Duodenal mucosa (tissue), 2 donors: ENCODE data around the gene MYG1.

Experiments used
- H3K27ac ChIP-seq: one replicate; pipeline ENCODE4 v1.7.0; 2013; ENCODE audit warnings: low read depth, low read length
- H3K27me3 ChIP-seq, 2 donors: one replicate each; pipeline ENCODE4 v1.7.0; 2013; ENCODE audit warnings: low read length in 2 of 2, control low read depth in 1 of 2; ENCODE audit not compliant: insufficient read depth in 2 of 2, control insufficient read depth in 1 of 2
- H3K36me3 ChIP-seq, 2 donors: one replicate each; pipeline ENCODE4 v1.7.0; 2013; ENCODE audit warnings: low read length in 2 of 2, control low read depth in 1 of 2; ENCODE audit not compliant: insufficient read depth in 2 of 2, control insufficient read depth in 1 of 2
- H3K4me1 ChIP-seq, 2 donors: one replicate each; pipeline ENCODE4 v1.7.0; 2013; ENCODE audit warnings: low read length in 2 of 2, control low read depth in 1 of 2; ENCODE audit not compliant: insufficient read depth in 2 of 2, control insufficient read depth in 1 of 2
- H3K4me3 ChIP-seq, 2 donors: one replicate each; pipeline ENCODE4 v1.7.0; 2013; ENCODE audit warnings: low read length in 2 of 2, low read depth in 1 of 2
- H3K9ac ChIP-seq, 2 donors: one replicate each; pipeline ENCODE4 v1.7.0; 2013; ENCODE audit warnings: low read length in 2 of 2, low read depth in 1 of 2
- H3K9me3 ChIP-seq, 2 donors: one replicate each; pipeline ENCODE4 v1.7.0; 2013; ENCODE audit warnings: low read length in 2 of 2, control low read depth in 1 of 2; ENCODE audit not compliant: control insufficient read depth in 1 of 2

MYG1 gene

GRCh38 chr12:53299454-53300180, at the start of gene MYG1:
MYG1 (plus strand) TSS chr12:53299695; CDS start chr12:53299738, 43 bp downstream.
- Histone ChIP-seq H3K27me3 (no peaks in the 10 kb centered on the region), H3K36me3 (peaks cover 11 to 18% of the 10 kb centered on the region in 2 donors), H3K4me3 (peak within 1 kb of the TSS; percentile 88 to 100), H3K27ac (peak within 1 kb of the TSS; percentile 65), H3K4me1 (peaks cover 18 to 45% of the 10 kb centered on the region in 2 donors), H3K9me3 (no peaks in the 10 kb centered on the region), H3K9ac (peak within 1 kb of the TSS; percentile 77 to 92)

GRCh38 chr12:53251477-53252348, 47.8 kb upstream of the MYG1 start:
- Histone ChIP-seq H3K9me3 (no peaks in the 10 kb centered on the region), H3K36me3 (peaks cover 10 to 16% of the 10 kb centered on the region in 2 donors), H3K4me3 (peak overlapping the region; percentile 74 to 82), H3K4me1 (peaks cover 19% of the 10 kb centered on the region in 2 donors), H3K27me3 (no peaks in the 10 kb centered on the region), H3K9ac (peak overlapping the region; percentile 87 to 96), H3K27ac (peak overlapping the region; percentile 77)

- Histone ChIP-seq H3K4me1 (peaks cover 19% of the 10 kb centered on the region in 2 donors), H3K36me3 (peaks cover 10 to 16% of the 10 kb centered on the region in 2 donors), H3K9ac (peak overlapping the region; percentile 87 to 96), H3K27ac (peak overlapping the region; percentile 77), H3K27me3 (no peaks in the 10 kb centered on the region), H3K4me3 (peak overlapping the region; percentile 74 to 82), H3K9me3 (no peaks in the 10 kb centered on the region)
These were observed 47.1 kb upstream of the MYG1 start for GRCh38 chr12:53252349-53252916.

DNA sequence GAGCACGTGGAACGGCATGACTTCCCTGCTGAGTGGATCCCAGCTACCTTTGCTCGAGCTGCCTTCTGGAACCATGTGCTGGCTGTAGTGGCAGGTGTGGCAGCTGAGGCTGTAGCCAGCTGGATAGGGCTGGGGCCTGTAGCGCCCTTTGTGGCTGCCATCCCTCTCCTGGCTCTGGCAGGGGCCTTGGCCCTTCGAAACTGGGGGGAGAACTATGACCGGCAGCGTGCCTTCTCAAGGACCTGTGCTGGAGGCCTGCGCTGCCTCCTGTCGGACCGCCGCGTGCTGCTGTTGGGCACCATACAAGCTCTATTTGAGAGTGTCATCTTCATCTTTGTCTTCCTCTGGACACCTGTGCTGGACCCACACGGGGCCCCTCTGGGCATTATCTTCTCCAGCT, 46.2 kb upstream of the MYG1 start:
- peaks cover 19% of the 10 kb centered on the region in 2 donors for H3K4me1 ChIP-seq
- no peak overlapping the region for H3K27ac ChIP-seq
- H3K27me3 ChIP-seq = no peaks in the 10 kb centered on the region
- H3K4me3 ChIP-seq = peak overlapping the region; percentile 74 to 82
- H3K9ac ChIP-seq = peak overlapping the region in 1 of 2 donors; percentile 96
- H3K36me3 ChIP-seq = peaks cover 10 to 16% of the 10 kb centered on the region in 2 donors
- H3K9me3 ChIP-seq = no peaks in the 10 kb centered on the region

DNA sequence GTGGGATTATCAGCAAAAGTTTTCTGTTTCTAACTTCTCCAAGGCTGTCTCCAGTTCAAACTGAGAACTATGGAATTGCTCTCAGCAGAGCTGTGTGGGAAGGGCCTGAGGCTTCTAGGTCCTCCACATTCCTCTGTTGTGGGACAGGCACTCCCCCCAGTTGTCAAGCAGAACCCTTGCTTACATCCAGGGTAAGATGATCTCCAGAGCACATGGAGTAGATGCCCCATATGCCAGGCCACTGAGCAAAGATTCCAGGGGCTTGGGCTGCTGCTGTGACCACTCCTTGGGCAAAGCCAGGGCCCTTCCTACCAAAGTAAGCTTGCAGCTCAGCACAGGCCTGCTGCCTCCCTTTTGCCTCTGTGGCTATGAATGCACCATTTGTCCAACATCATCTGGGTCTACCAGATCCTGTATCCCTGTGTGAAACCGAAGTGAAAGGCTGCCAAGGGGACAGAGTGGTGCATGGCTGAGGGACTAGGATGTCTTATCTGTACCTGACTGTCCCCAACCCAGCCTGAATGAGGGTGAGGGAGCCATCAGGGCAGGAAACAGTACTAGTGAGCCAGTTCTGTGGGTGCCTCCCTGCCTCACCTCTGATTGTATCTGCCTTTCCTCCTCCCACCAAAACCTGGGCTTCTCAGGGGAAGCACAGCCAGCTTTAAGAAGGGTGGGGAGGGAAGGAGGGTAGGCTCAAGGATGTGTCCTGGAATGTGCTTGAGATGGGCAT, 44.5 kb upstream of the MYG1 start:
- Histone ChIP-seq H3K36me3 (peaks cover 10 to 16% of the 10 kb centered on the region in 2 donors), H3K9me3 (no peaks in the 10 kb centered on the region), H3K4me1 (peaks cover 19% of the 10 kb centered on the region in 2 donors), H3K4me3 (no peak overlapping the region), H3K27ac (no peak overlapping the region), H3K27me3 (no peaks in the 10 kb centered on the region), H3K9ac (no peak overlapping the region)

DNA sequence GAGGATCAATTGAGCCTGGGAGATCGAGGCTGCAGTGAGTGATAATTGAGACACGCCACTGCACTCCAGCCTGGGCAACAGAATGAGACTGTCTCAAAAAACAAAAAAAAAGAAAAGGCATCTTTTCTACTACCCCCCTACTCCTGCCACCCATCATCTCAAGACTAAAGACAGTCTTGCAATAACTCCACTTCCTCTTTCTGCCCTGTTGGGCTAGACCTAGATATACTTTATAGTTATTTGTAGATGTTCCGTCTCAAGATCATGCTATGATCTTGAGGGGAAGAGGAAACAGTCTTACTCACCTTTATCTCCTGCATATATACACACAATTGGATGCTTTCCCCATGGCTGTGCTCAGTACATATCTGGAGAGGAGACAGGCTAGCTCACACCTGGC, 43.5 kb upstream of the MYG1 start:
- Histone ChIP-seq H3K9me3 (no peaks in the 10 kb centered on the region), H3K4me1 (peaks cover 18% of the 10 kb centered on the region in 2 donors), H3K27me3 (no peaks in the 10 kb centered on the region), H3K27ac (no peak overlapping the region), H3K36me3 (peaks cover 10 to 16% of the 10 kb centered on the region in 2 donors), H3K9ac (no peak overlapping the region), H3K4me3 (no peak overlapping the region)

DNA sequence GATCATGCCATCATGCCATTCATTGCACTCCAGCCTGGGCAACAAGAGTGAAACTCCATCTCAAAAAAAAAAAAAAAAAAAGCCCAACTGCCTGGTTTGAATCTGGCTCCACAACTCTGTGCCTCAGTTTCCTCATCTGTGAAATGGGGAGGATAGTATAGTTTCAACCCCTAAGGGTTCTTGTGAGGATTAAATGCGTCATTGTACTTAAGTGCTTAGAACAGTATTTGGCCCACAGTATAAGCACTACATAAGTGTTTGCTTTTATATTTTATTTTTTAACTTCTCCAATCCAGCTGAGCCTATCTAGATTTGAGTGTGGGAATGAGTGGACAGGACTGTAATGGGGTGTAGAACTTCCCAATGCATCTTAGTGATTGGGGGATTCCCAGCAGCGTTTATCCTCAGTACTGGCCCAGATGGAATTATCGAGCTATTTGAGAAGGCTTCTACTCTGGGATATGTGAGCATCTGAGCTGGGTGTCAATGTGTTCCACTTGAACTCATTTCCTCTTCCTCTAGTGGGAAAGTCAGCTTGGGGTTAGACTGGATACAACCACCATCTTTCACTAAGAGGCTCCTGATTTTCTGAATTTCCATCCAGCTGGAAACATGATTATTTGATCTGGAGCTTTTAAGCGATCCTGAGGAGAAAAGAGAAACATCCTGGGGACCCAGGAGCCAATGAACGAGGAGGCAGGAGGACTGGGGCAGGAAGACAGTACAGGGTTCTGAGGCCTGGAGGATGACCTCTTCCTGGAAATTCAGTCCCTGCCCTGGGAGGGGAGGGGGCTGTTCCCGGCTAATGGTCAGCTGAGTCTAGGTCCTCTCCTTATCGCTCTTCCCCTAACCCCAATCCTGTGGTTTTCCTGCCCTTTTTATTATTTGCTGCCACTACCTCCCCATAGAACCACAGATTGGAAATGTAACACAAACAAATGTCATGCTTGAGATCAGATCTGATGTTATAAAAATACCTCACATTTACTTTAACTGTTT, 40.7 kb upstream of the MYG1 start:
- Histone ChIP-seq H3K27ac (no peak overlapping the region), H3K9ac (no peak overlapping the region), H3K27me3 (no peaks in the 10 kb centered on the region), H3K4me3 (no peak overlapping the region), H3K36me3 (peaks cover 9 to 11% of the 10 kb centered on the region in 2 donors), H3K4me1 (peaks cover 0 to under 1% of the 10 kb centered on the region in 2 donors), H3K9me3 (no peaks in the 10 kb centered on the region)

DNA sequence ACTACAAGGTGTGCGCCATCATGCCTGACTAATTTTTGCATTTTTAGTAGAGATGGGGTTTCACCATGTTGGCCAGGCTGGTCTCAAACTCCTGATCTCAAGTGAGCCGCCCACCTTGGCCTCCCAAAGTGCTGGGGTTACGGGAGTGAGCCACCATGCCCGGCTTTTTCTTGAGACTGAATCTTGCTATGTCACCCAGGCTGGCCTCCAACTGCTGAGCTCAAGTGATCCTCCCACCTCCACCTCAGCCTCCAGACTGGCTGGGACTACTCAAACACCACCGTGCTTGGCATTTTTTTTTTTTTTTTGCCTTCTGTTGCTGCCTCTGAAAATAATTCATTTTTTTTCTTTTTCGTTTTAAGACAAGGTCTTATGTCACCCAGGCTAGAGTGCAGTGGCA, 39.6 kb upstream of the MYG1 start:
- no peak overlapping the region for H3K4me3 ChIP-seq
- no peaks in the 10 kb centered on the region for H3K27me3 ChIP-seq
- H3K4me1 ChIP-seq = no peaks in the 10 kb centered on the region
- H3K9me3 ChIP-seq = no peaks in the 10 kb centered on the region
- H3K36me3 ChIP-seq = peaks cover 4 to 5% of the 10 kb centered on the region in 2 donors
- H3K9ac ChIP-seq = no peak overlapping the region
- no peak overlapping the region for H3K27ac ChIP-seq

DNA sequence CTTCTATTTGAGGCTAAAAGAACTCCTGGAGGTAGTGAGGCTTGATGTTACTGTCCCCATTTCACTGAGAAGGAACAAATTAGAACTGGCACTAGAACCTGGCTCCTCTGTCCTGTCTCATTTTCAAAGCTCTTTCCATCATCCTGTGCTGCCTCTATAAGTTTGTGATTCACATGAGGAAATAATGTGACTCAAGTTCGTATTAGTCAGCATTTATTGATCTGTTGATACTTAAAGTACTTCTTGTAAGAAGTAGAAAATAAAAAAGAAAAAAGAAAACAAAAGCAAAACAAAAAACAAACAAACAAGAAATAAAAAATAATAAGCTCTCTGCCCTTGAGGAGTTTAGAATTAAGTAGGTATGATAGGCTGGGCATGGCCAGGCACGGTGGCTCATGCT, 33.7 kb upstream of the MYG1 start:
- peaks cover 6 to 8% of the 10 kb centered on the region in 2 donors for H3K4me1 ChIP-seq
- H3K9ac ChIP-seq = no peak overlapping the region
- no peaks in the 10 kb centered on the region for H3K27me3 ChIP-seq
- no peaks in the 10 kb centered on the region for H3K9me3 ChIP-seq
- H3K36me3 ChIP-seq = no peaks in the 10 kb centered on the region
- no peak overlapping the region for H3K4me3 ChIP-seq
- H3K27ac ChIP-seq = no peak overlapping the region
